SU-DHL-6 (cell line): ENCODE measurements around the gene ATP8A2.

Experiments used
- EZH2phosphoT487 ChIP-seq: fragments of 200-600 bp; sonication (generic), shearing (Covaris generic); conservative IDR thresholded peaks from 2 replicates; pipeline ENCODE4 v1.6.1; 2018; ENCODE audit warnings: mild to moderate bottlenecking, antibody characterized with exemption, low read length, moderate library complexity, mixed read lengths
- TF ChIP-seq, protein P1 (sequence below): fragments of 200-600 bp; sonication (generic); IDR thresholded peaks from one replicate; pipeline ENCODE4 v1.5.1; 2017; ENCODE audit warnings: antibody characterized with exemption, mild to moderate bottlenecking, low read length, moderate library complexity; ENCODE audit not compliant: insufficient read depth, poor library complexity, severe bottlenecking

- TF ChIP-seq, protein P1, sequence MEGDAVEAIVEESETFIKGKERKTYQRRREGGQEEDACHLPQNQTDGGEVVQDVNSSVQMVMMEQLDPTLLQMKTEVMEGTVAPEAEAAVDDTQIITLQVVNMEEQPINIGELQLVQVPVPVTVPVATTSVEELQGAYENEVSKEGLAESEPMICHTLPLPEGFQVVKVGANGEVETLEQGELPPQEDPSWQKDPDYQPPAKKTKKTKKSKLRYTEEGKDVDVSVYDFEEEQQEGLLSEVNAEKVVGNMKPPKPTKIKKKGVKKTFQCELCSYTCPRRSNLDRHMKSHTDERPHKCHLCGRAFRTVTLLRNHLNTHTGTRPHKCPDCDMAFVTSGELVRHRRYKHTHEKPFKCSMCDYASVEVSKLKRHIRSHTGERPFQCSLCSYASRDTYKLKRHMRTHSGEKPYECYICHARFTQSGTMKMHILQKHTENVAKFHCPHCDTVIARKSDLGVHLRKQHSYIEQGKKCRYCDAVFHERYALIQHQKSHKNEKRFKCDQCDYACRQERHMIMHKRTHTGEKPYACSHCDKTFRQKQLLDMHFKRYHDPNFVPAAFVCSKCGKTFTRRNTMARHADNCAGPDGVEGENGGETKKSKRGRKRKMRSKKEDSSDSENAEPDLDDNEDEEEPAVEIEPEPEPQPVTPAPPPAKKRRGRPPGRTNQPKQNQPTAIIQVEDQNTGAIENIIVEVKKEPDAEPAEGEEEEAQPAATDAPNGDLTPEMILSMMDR, result no peak
- no peak for TF ChIP-seq EZH2phosphoT487
Measured at GRCh38 chr13:25930653-25931052, 558.9 kb downstream of the ATP8A2 start.
